Anterior cingulate cortex (tissue), 58 donors: ENCODE measurements around the gene GLT8D2.
A peak's percentile ranks its signal among the peaks of the same experiment; 100 is the strongest.

ENCODE experiments used
- DNase-seq, 58 donors: peaks; one replicate each; lab custom pipeline; 2025; lab: John Stamatoyannopoulos, UW

GLT8D2 gene, protein sequence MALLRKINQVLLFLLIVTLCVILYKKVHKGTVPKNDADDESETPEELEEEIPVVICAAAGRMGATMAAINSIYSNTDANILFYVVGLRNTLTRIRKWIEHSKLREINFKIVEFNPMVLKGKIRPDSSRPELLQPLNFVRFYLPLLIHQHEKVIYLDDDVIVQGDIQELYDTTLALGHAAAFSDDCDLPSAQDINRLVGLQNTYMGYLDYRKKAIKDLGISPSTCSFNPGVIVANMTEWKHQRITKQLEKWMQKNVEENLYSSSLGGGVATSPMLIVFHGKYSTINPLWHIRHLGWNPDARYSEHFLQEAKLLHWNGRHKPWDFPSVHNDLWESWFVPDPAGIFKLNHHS

DNA sequence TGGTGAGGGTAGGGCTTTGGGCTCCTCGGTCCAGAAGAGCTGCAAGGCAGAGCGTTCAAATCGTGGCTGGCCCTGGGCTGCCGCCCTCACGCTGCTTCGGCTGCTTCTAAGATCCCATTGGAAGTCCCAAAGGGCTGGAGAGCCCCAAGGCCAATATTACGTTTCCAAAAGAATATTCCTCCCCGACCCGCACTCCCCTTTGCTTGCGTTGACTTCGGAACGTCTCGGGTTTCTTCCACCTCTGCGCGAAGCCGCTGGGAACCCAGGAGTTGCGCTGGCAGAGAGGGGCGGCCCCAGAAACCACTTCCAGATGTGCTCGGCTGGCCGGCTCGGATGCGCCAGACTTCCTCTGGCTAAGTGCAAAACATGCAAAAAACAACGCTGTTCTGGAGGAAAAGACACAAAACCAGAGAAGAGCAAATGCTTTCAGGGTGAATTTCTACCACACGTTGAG is at the start of gene GLT8D2:
Gene GLT8D2, minus strand, starts transcription at position 285 of the 454 bp plus-strand sequence. CDS start 30,539 bp downstream, outside the sequence.
- no peak for DNase-seq

DNA sequence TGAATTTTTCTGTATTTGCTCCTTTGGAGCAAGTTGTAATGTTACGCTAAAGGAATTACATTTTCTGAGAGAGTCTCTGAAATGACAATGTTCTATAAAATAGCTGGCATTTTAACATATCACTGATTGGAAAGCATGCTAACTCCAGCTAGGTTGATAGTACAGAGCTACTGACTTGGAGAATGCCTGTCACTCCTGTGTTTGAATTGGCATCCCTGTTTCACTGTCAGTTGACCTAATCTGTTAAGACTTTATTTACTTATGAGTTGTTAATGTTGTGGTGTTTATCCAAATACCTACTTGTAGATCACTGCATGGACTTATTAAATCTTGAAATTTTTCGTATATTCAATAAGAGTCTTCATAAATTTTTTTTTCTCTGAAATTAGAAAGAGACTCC is 48.0 kb upstream of the GLT8D2 start:
- no peak for DNase-seq

DNA sequence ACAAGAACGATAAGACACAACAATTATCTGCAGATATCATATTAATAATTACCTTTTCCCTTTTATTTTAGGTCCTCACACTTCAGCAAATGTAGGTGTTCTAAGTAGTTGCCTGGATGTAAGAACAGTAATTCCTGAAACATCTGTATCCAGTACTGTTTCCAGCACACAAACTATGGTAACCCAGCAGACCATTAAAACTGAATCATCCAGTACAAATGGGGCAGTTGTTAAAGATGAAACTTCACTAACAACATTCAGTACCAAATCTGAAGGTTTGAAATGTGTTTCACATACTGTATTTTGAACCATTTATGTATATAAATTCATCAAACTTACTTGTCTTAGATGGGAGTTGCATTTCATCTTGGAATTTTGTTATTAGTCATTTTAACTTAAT is 45.3 kb upstream of the GLT8D2 start:
- no peak for DNase-seq

DNA sequence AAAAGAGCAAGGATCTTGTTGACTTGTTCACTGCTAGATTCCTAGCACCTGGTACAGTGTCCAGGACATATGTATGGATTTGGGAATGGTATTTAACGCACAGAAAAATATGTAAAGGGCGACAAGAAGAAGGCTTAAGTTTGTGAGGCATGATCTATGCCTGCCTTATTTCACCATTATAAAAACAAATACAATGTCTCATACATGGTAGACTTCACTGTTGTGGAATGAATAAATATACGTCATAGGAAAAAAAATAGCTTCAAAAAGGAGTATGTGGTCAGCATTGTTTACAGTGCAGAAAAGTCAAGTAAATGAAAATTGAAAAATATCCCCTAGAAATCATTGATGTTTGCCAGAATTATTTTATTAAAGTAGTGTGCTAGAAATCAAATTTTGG is 44.3 kb upstream of the GLT8D2 start:
- no peak for DNase-seq

DNA sequence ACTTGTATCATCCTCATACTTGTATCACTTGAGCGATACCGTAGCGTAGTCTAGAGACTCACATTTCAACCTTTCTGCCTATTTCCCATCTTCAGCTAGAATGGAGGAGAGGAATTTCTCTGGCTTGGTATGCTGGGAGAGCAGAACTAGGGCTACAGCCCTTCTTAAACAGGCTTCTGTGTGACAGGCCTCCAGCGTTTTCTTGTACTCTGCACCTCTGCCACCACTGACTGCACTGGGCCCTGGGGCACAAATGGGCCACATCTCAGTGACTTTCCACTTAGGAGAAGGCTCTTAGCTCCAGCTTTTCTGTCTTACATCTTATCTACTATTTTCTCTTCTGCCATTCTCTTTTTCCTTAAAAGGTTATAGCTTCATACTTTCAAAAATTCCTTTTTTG is 41.1 kb upstream of the GLT8D2 start:
- no peak for DNase-seq

DNA sequence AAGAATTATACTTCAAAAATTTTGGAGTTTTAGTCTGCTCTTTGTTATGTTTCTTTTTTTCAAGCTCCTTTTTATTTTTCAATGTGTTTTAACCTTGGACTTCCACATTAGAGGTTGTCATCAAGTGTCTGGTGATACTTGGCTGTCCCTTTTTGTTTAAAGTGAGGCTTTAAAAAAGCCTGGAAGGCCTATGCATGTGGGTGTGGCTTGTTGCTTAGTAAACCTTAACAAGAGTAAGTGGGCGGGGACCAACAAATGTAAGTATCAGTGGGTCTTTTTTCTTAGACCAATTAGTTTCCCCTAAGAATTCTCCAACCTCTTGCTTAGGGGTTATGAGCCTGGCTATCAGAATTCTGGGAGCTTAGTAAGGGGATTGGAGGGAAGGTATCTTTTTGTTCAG is 40.7 kb upstream of the GLT8D2 start:
- DNase-seq, result no peak

DNA sequence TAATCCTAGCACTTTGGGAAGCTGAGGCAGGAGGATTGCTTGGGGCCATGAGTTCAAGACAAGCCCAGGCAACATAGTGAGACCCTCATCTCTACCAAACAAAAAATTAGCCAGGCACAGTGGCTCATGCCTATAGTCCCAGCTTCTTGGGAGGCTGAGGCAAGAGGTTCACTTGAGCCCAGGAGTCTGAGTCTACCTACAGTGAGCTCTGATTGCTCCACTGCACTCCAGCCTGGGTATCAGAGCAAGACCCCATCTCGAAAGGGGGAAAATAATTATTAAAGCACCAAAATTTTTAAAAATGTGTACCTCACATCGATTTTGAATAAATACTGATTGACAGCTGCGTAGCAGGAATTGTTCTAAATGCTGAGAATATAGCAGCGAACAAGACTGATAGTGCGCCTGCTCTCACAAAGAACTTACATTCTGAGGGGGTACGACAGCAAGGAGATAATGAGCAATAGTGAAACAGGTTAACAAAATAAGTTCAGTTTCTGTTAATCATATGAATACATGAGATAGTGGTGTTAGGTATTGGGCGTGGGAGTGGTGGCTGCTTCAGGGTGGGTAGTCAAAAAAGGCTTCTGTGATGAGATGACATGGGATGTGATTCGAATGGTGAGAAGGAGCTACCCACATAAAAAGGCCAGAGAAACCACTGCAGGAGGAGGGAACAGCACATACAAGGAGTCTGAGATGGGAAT is 33.9 kb upstream of the GLT8D2 start:
- DNase-seq, result no peak

DNA sequence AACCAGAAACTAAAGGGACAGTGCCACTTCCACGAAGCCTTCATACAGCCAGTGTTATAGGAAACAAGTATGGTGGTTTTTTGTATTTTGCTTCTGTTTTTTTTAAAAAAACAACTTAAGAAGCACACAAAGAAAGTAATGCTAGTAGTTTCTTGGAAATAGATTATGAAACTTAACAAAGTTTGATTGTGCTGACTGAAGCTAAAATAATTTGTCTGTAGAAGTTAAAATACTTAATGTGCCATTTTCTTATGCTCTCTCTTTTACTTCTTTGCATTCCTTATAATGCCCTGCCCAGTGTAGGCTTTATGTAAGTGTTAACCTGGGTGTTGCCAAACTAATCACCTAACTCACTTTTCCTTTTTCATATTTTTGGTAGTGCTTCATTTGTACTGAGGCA is 30.8 kb upstream of the GLT8D2 start:
- DNase-seq, result no peak

DNA sequence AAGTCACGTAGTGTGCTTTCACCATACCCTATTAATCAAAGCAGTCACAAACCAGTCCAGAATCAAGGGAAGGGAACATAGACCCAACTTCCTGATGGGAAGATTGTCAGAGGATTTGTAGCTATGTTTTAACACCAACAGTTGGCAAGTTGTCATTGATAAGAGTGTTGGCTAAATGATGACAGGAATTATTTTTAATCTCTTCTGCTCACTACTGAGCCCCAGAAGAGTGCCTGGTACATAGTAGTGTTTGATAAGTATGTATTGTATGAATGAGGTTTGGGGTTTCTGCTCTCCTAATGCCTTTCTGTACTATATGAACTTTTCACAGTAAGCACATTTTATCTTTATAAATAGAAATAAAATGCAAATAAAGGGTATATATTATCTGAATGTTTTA is 29.0 kb upstream of the GLT8D2 start:
- no peak for DNase-seq

DNA sequence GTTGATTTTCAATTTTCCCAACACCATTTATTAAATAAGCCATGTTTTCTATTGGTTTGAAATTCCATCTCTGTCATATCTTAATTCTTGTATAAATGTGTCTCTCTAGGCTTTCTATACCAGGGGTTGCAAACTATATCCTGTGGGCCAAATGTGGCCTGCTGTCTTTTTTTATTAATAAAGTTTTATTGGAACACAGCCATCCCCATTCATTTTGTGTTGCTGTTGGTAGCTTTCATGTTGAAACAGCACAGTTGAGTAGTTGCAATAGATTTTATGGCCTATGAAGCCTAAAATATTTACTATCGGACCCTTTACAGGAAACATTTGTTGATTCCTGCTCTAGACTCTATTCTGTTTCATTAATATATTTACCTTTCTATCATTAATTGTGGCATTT is 23.7 kb upstream of the GLT8D2 start:
- no peak for DNase-seq

DNA sequence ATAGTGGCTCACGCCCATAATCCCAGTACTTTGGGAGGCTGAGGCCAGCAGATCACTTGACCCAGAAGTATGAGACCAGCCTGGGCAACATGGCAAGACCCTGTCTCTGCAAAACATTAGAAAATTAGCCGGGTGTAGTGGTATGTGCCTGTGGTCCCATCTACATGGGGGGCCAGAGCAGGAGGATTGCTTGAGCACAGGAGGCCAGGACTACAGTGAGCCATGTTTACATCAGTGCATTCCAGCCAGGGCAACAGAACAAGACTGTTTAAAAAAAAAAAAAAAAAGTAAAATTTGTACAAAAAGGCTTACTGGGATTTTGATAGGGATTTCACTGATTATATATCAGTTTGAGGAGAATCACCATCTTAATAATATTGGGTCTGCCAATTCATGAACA is 22.1 kb upstream of the GLT8D2 start:
- no peak for DNase-seq

DNA sequence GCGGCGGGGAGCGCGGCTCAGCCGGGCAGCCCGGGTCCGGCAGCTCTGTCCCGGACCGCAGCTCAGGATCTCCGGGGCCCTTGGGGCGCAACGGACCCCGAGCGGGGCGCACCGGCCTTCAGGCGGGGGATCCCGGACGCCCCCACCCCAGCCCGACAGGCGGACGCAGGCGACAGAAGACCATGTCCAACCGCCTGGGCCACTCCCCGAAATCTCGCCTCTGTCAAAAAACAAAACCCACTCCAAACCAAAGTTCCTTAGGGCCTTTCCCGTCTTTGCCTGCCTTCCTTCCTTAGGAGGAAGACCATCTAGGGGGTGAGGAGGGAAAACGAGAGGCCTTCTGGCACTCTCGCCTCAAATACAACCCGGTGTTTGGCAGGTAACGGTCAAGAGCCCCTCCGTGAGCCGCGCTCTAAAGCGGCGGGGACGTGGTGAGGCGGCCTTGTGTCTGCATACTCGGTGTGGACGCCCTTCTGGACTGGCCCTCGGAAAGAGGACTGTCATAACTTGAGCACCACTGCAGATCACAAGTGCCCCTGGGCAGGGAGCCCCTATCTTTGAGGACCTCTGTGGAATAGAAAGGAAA is 14.9 kb upstream of the GLT8D2 start:
- DNase-seq, result peak in 15 of 58 donors; percentile 5 to 65 (median 32)

DNA sequence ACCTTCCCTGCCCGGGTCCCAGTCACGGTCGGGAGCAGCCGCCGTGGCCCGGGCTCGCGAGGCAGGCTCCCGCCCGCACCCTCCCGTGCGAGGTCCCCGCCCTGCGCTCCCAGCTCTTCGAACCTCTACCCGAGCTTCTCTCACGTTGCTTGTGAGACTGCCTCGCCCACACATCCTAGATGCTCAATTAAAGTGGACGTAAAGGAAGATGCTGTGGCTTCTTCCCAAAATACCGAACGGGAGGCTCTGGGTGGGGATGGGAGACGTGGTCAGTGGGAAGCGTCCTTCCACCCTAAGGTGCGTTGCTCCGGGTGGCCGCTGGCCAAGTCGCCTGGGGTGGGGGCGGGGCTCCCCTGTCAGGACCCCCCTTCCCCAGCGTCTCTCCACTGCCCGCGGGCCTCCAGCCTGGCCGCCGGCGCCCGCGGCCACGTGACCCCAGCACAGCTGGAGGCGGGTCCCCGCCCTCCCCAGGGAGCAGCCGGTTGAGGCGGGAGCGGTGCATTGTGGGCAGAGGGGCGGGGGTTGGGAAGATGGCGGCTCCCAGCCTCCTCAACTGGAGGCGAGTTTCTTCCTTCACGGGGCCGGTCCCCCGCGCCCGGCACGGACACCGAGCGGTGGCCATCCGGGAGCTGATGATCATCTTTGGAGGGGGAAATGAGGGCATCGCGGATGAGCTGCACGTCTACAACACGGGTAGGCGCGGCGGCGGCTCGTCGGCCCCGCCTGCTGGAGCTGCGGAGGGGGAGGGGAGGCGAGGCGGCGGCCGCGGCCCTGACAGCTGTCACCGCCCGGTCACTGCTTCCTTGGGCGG is 14.2 kb upstream of the GLT8D2 start, which contains the start of gene HCFC2:
Gene HCFC2, plus strand, starts transcription at position 501 of the 811 bp plus-strand sequence. Its CDS starts 30 bp downstream, at position 531.
- peak; percentile 23 to 93 (median 88) for DNase-seq

DNA sequence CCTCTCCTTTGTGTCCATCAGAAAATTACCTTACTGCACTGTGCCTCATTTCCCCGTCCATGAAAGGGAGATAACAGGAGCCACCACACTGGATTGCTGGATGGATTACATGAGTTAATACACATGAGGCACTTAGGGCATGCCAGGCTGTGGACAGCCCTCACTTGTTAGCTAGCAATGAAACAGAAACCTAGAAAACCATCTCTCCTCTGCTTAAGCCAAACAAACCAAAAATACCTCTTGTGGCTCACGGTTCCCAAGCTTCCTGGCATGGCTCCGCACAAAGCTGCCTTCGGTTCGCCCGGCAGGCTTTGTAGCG is 13.7 kb upstream of the GLT8D2 start:
- peak in 2 of 58 donors; percentile 44 to 55 for DNase-seq

DNA sequence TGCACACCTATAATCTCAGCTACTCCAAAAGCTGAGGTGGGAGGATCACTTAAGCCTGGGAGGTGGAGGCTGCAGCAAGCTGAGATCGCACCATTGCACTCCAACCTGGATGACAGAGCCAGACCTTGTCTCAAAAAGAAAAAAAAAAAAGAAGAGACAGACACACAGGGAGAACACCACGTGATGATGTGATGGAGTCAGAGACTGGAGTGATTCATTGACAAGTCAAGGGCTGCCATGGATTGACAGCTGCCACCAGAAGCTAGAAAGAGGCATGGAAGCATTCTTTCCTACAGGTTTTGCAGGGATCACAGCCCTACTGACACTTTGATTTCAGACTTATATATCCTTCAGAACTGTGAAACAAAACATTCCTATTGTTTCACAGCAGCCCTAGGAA is 10.8 kb upstream of the GLT8D2 start:
- DNase-seq, result no peak

DNA sequence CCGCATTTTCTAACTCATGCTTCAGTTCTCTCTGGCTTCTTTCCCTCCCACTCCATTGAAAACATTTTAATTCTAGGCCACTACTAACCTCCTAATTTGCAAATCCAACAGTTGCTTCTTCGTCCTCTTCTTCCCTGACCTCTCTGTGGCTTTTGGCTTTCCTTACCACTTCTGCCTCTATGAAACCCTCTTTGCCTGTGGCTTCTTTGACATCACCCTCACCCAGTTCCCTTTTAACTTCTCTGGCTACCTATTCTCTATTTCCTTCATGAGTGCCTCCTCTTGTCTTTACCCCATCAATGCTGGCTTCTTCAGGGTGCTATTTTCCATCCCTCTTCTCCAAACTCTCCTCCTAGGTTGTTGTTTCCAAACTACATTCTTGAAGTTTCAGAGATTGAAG is 10.0 kb upstream of the GLT8D2 start:
- no peak for DNase-seq

DNA sequence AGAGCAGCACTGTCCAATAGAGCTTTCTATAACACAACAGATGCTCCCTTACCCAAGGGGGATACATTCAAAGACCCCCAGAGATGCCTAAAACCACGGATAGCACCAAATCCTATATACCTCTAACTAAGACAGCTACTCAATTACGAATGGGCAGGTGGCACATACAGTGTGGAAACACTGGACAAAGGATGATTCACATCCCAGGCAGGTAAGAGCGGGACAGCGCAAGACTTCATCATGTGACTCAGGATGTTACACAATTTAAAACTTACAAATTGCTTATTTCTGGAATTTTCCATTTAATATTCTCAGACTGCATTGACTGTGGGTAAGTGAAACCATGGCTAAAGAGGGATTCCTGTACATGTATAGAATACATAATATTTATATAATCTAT is 8.8 kb upstream of the GLT8D2 start:
- DNase-seq, result no peak

DNA sequence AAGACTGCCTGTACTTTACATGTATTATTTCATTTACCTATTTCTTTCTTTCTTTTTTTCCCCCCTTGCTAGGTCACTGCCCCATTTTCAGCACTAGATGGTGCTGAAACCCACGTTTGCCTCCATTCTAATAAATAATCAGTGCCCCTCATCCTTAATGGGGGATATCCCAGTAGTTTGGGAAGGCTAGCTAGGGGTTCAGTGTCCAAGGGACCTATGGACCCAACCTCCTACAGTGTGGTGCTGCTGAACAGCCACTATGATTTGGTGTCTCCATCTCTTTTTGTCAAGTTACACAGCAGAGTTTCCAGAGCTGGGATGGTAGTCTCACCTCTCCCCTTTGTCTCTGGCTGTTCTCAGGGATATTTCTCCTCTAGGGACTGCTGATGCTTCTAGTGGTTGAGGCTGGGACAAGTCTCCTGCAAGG is 7.8 kb upstream of the GLT8D2 start:
- no peak for DNase-seq

DNA sequence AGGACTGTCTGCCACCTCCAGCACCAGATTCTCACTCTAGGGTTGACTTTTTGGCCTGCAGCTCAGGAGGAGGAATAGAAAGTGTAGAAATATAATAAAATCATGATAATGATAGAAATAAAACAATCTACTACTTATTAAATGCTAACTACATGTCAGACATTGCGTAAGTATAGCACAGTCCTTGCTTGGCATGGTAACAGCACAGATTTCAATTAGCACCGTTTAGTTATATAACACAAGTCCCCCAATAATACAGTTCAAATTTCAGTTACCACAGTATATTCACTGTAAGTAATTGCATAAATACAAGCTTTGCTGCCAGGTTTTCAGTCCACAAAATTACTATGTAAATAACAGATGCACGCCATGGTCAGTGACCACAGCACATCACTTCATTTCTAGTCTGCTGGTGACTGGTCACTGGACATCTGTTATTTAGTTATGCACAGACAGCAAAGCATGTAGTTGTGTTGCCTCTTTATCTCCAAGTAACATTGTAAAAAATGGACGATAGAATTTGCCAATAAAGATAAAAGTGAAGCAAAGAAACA is 6.5 kb upstream of the GLT8D2 start:
- DNase-seq, result no peak

DNA sequence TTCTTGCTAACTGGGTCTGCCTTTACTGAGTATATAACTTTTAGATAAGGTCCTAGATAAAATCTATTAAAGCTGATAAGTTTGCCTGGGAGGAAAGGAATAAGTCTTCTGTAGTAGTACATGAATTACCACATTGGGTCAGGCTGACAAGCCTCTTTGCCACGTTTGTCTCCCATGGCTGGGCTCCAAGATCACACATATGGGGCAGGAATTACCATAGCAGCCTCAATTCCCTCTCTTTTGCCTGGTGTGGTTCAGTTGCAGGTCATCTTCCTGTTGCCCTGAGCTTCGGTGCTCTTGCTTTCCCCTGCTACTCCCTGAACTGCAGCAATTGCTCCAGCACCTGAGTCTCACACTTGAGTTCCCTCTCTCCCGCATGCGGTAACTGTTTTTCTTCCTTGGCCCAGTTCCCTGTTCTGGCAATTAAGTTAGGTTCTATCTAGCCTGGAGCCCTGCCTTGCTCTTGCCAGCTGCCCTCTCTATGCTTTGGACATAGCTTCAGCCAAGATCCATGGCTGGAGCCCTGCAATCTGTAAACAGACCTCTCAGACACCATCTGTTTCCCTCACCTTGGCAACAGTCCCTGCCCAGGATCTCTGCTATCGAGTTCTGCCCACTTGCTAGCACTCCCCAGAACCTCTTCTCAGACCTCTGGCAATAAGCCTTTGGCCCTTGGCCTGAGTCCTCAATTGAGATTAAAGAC is 5.8 kb upstream of the GLT8D2 start:
- peak in 1 of 58 donors; percentile 12 for DNase-seq
